ENCODE data around the gene DSCAML1.

DSCAML1 gene

GRCh38 chr11:117511483-117511930 lies 285.5 kb downstream of the DSCAML1 start:
- in situ Hi-C loops (cut with MboI; ENCODE audit: low sequenced_read_pairs): no loop called here

GRCh38 chr11:117510646-117511045 lies 286.4 kb downstream of the DSCAML1 start:
- in situ Hi-C loops (cut with MboI; ENCODE audit: low sequenced_read_pairs): no loop called here

GRCh38 chr11:117509543-117509942 lies 287.5 kb downstream of the DSCAML1 start:
- in situ Hi-C loops (cut with MboI; ENCODE audit: low sequenced_read_pairs): no loop called here

- in situ Hi-C loops (cut with MboI; ENCODE audit: low sequenced_read_pairs): no loop called here
Observed at GRCh38 chr11:117506971-117507370, 290.0 kb downstream of the DSCAML1 start.

- in situ Hi-C loops (cut with MboI; ENCODE audit: low sequenced_read_pairs): no loop called here
Observed at GRCh38 chr11:117505285-117505970, 291.6 kb downstream of the DSCAML1 start.

- in situ Hi-C loops (cut with MboI; ENCODE audit: low sequenced_read_pairs): no loop called here
Observed at GRCh38 chr11:117502779-117503100, 294.3 kb downstream of the DSCAML1 start.

GRCh38 chr11:117502015-117502778 lies 294.8 kb downstream of the DSCAML1 start:
- in situ Hi-C loops (cut with MboI; ENCODE audit: low sequenced_read_pairs): no loop called here

- in situ Hi-C loops (cut with MboI; ENCODE audit: low sequenced_read_pairs): no loop called here
Observed at GRCh38 chr11:117501237-117501898, 295.6 kb downstream of the DSCAML1 start.

GRCh38 chr11:117498791-117499190 lies 298.2 kb downstream of the DSCAML1 start:
- in situ Hi-C loops (cut with MboI; ENCODE audit: low sequenced_read_pairs): no loop called here

GRCh38 chr11:117497206-117497951 lies 299.6 kb downstream of the DSCAML1 start:
- in situ Hi-C loops (cut with MboI; ENCODE audit: low sequenced_read_pairs): no loop called here

GRCh38 chr11:117495357-117495756 lies 301.7 kb downstream of the DSCAML1 start:
- in situ Hi-C loops (cut with MboI; ENCODE audit: low sequenced_read_pairs): no loop called here

GRCh38 chr11:117492578-117493251 lies 304.3 kb downstream of the DSCAML1 start:
- in situ Hi-C loops (cut with MboI; ENCODE audit: low sequenced_read_pairs): no loop called here

- in situ Hi-C loops (cut with MboI; ENCODE audit: low sequenced_read_pairs): no loop called here
Observed at GRCh38 chr11:117490911-117491310, 306.1 kb downstream of the DSCAML1 start.

GRCh38 chr11:117489999-117490679 lies 306.9 kb downstream of the DSCAML1 start:
- in situ Hi-C loops (cut with MboI; ENCODE audit: low sequenced_read_pairs): no loop called here

- in situ Hi-C loops (cut with MboI; ENCODE audit: low sequenced_read_pairs): no loop called here
Observed at GRCh38 chr11:117488996-117489952, 307.7 kb downstream of the DSCAML1 start.

- in situ Hi-C loops (cut with MboI; ENCODE audit: low sequenced_read_pairs): no loop called here
Observed at GRCh38 chr11:117486059-117486458, 311.0 kb downstream of the DSCAML1 start.

GRCh38 chr11:117484156-117484555 lies 312.9 kb downstream of the DSCAML1 start:
- in situ Hi-C loops (cut with MboI; ENCODE audit: low sequenced_read_pairs): no loop called here

- in situ Hi-C loops (cut with MboI; ENCODE audit: low sequenced_read_pairs): no loop called here
Observed at GRCh38 chr11:117483372-117483771, 313.6 kb downstream of the DSCAML1 start.

- in situ Hi-C loops (cut with MboI; ENCODE audit: low sequenced_read_pairs): no loop called here
Observed at GRCh38 chr11:117482881-117483280, 314.1 kb downstream of the DSCAML1 start.

Measured in HL-60/S4 treated with phorbol 12-myristate 13-acetate at 8.2 ng/mL for 4 days and 3 days (cell line).